Heart right ventricle (tissue), 16 donors: Measurements from ENCODE around the gene CD55. TPM values are rescaled to one million over a fixed set of nuclear protein-coding genes. Genes with fewer than 3 reads are reported as not detected.

Source experiments
- ATAC-seq, 8 donors: fragments of 200-7000 bp; cut with Tn5 transposase; one replicate each; pipeline ENCODE4 v1.9.1; 2020; ENCODE audit warnings: mild to moderate bottlenecking in 8 of 8, moderate library complexity in 8 of 8, moderate number of reproducible peaks in 1 of 8
- DNase-seq, 2 donors: peaks; one replicate each; pipeline ENCODE4 v3.0.0-alpha.2; 2020
- H3K27ac ChIP-seq, 10 donors: fragments of 200-600 bp; sonication (generic) in 2 of 10; one replicate each; pipeline versions ENCODE4 v1.5.0 to v1.8.0; 2020 to 2022; ENCODE audit warnings: mild to moderate bottlenecking in 3 of 10
- H3K27me3 ChIP-seq, 7 donors: fragments of 200-600 bp; one replicate each; pipeline ENCODE4 v1.8.0; 2021 to 2022; ENCODE audit warnings: mild to moderate bottlenecking in 2 of 7
- H3K36me3 ChIP-seq, 9 donors: fragments of 200-600 bp; sonication (generic) in 1 of 9; one replicate each; pipeline versions ENCODE4 v1.5.0 to v1.8.0; 2020 to 2022; ENCODE audit warnings: mild to moderate bottlenecking in 2 of 9
- H3K4me1 ChIP-seq, 9 donors: fragments of 200-600 bp; sonication (generic) in 1 of 9; one replicate each; pipeline versions ENCODE4 v1.5.0 to v1.8.0; 2020 to 2022; ENCODE audit warnings: mild to moderate bottlenecking in 4 of 9
- H3K4me3 ChIP-seq, 10 donors: fragments of 200-600 bp; sonication (generic) in 2 of 10; one replicate each; pipeline versions ENCODE4 v1.5.0 to v1.8.0; 2020 to 2022; ENCODE audit warnings: mild to moderate bottlenecking in 7 of 10, moderate library complexity in 2 of 10
- H3K9me3 ChIP-seq, 11 donors: fragments of 200-600 bp in 10 of 11; sonication (generic) in 2 of 11; one replicate each; pipeline versions ENCODE4 v1.5.0 to v1.8.0; 2013 to 2022; ENCODE audit warnings: mild to moderate bottlenecking in 2 of 11, control low read depth in 1 of 11, moderate library complexity in 1 of 11
- WGBS, 2 donors: extraction: QIAGEN DNeasy Blood & Tissue Kit; methylation state at CpG; one replicate each; pipeline ENCODE4 v1.1.7; 2013; ENCODE audit warnings: inconsistent platforms in 1 of 2; 5-methylcytosine and 5-hydroxymethylcytosine counted together
- intact Hi-C, 10 donors: fragments of 100-400 bp; cut with DNase I; formaldehyde crosslinking; loops; one replicate each; pipeline versions ENCODE4 v1.11.1 to v1.14.2; 2022
- polyA plus RNA-seq, 2 donors: library from polyadenylated mRNA; stranded (reverse); fragments of 200-250 nt; gene quantifications; one replicate each; pipeline ENCODE4 v1.2.3, GENCODE V29; 2013
- total RNA-seq, 10 donors: library from RNA; stranded (reverse); fragmentation: NEBNext Ultra II Directional in 3 of 10; extraction: Animal tissue kit (Norgen Biotek cat#: 25700) in 3 of 10; gene quantifications; one replicate each; pipeline versions ENCODE4 v1.2.1 to v1.2.4, GENCODE V29; 2021 to 2023
- TF ChIP-seq, protein P1 (sequence below), 9 donors: fragments of 200-600 bp; sonication (generic) in 2 of 9; IDR thresholded peaks; one replicate each; pipeline versions ENCODE4 v1.5.0 to v1.8.0; 2021 to 2022; ENCODE audit warnings: antibody characterized with exemption in 9 of 9, mild to moderate bottlenecking in 5 of 9, moderate library complexity in 1 of 9
- donor health status: Arrhythmogenic right ventricular cardiomyopathy.
- donor health status: ischemic (EF 13 %, LVEDD 7.1; RV severe dilation, severe dysfunction).
- donor health status: healthy with polysubstance abuse.
- donor health status: DM: no; HTN: yes; CAD: no.
- donor health status: DM: no; HTN: no; CAD: no.
- donor health status: ischemic (EF 25% LVEDD 6.9; RV normal size, moderate dysfunction).
- donor health status: ischemic (EF 25% LVEDD 5.7; RV mildly dilated, moderate dysfunction).
- donor health status: healthy.
- donor health status: DM: yes; HTN: yes; CAD: no.
- donor health status: Ischemic cardiomyopathy.
- donor health status: ischemic (EF 35%, LVEDD 5.7; RV mildly dilated, moderate dysfunction).
- donor health status: nonischemic (EF 11% LVEDD 7.7; RV severe dilation, severe dysfunction).
- donor health status: DM: yes; HTN: yes; CAD: no.
- donor health status: PGD.
- donor health status: ischemic (EF 29% LVEDD 5.4; RV normal size, mild dysfunction).
- donor health status: nonischemic (EF 23%, LVEDD 6.1; RV moderate dilation, normal function).

Gene CD55
- total and polyA plus RNA-seq, 12 donors: 25.3 to 132 (median 81.4) TPM

GRCh38 chr1:207396168-207396746 lies 74.8 kb downstream of the CD55 start:
- no peaks in the 10 kb centered on the region for H3K9me3 ChIP-seq
- no peaks in the 10 kb centered on the region for H3K36me3 ChIP-seq
- H3K27ac ChIP-seq: no peak overlapping the region
- intact Hi-C loops: loop anchor here in 1 of 10 donors (5.0 kb wide), 1 partner anchor 309 kb away; the partner anchor contains the start of gene C4BPB
- TF ChIP-seq, protein P1, sequence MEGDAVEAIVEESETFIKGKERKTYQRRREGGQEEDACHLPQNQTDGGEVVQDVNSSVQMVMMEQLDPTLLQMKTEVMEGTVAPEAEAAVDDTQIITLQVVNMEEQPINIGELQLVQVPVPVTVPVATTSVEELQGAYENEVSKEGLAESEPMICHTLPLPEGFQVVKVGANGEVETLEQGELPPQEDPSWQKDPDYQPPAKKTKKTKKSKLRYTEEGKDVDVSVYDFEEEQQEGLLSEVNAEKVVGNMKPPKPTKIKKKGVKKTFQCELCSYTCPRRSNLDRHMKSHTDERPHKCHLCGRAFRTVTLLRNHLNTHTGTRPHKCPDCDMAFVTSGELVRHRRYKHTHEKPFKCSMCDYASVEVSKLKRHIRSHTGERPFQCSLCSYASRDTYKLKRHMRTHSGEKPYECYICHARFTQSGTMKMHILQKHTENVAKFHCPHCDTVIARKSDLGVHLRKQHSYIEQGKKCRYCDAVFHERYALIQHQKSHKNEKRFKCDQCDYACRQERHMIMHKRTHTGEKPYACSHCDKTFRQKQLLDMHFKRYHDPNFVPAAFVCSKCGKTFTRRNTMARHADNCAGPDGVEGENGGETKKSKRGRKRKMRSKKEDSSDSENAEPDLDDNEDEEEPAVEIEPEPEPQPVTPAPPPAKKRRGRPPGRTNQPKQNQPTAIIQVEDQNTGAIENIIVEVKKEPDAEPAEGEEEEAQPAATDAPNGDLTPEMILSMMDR (IDR thresholded peaks at IDR 0.05): no peak
- ATAC-seq: no peak
- H3K4me3 ChIP-seq: no peak overlapping the region
- no peaks in the 10 kb centered on the region for H3K4me1 ChIP-seq
- no peaks in the 10 kb centered on the region for H3K27me3 ChIP-seq
- DNase-seq: no peak
- 76 to 85% methylated on average over 3 of the region's 3 CpGs for WGBS, 2 donors

DNA sequence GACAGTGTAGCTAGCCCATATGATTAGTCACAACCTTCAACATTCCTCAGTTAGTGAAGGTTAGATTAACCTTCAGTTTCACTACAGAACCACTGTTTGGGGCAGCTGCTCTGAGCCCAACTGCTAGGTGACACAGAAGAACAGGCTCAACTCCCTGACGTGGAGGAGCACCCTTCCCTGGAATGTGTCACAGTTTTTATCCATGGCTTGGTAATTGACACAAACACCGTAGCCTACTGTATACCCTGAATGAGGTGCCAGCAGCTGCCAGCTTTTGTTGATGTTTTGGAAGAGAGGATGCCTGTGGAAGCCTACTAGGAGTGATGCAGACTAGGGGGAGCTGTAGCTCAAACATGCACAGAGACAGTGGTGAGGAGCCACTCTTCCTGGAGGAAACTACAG lies 76.0 kb downstream of the CD55 start:
- Histone ChIP-seq H3K4me3 (no peak overlapping the region), H3K36me3 (no peaks in the 10 kb centered on the region), H3K27ac (no peak overlapping the region), H3K4me1 (no peaks in the 10 kb centered on the region), H3K9me3 (no peaks in the 10 kb centered on the region), H3K27me3 (no peaks in the 10 kb centered on the region)
- 40% methylated on average over 2 of the region's 2 CpGs for WGBS, 2 donors
- no peak for DNase-seq
- intact Hi-C loops: loop anchor here in 1 of 10 donors (5.0 kb wide), 1 partner anchor 310 kb away; the partner anchor contains the start of gene C4BPB
- TF ChIP-seq, protein P1 (IDR thresholded peaks at IDR 0.05): no peak
- ATAC-seq: no peak

DNA sequence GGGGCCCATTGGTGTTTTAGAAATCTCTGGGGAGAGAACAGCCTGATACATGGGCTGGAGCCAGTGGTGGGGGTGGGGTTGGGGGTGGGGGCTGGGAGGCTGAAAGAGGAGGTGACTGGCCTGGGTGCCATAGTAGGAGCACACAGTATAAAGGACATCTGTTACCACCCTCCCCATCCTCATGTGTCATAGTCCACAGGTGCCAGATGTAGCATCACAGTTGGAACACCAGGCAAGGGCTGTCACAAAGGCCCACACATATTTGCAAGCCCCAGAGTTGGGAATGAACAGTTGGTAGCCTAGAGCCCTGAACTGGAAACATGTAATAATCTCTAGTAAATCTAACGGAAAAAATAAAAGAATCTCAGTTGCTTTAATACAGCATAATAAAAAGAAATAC lies 77.5 kb downstream of the CD55 start:
- Histone ChIP-seq H3K9me3 (no peaks in the 10 kb centered on the region), H3K36me3 (no peaks in the 10 kb centered on the region), H3K4me1 (no peaks in the 10 kb centered on the region), H3K4me3 (no peak overlapping the region), H3K27me3 (no peaks in the 10 kb centered on the region), H3K27ac (no peak overlapping the region)
- DNase-seq (no peak), ATAC-seq (no peak)
- 92 to 97% methylated on average over 1 of the region's 1 CpG for WGBS, 2 donors
- intact Hi-C loops: loop anchor here in 2 of 10 donors (2.0 to 5.0 kb wide), 2 partner anchors 46 to 312 kb away; partner anchors contain the start of gene C4BPB (in 1 of the 2)
- TF ChIP-seq, protein P1 (IDR thresholded peaks at IDR 0.05): no peak

DNA sequence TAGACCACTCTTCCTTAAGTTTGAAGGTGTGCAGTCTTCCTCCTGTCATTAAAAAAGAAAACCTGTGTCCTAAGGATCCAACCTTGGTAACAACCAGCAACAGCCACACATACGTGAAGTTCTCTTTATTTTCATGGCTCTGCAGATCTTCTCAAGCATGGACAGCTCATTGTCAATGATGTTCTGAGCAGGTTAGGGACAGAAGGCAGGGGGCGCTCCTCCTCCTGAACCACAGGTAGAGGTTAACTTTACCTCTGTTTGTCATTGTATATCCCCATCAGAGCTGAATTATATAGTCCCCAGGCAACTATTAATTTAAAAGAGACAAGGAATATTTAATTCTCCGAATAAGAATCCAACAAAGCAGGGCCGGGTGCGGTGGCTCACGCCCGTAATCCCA lies 80.1 kb downstream of the CD55 start:
- intact Hi-C loops: loop anchor here in 7 of 10 donors (5.0 to 10.0 kb wide), 5 partner anchors 144 to 319 kb away; no protein-coding TSS in a partner anchor
- no peak for DNase-seq

More for the DNA sequence above, 80.1 kb downstream of the CD55 start:
- no peaks in the 10 kb centered on the region for H3K9me3 ChIP-seq
- H3K36me3 ChIP-seq: no peaks in the 10 kb centered on the region
- ATAC-seq: no peak
- no peak overlapping the region for H3K27ac ChIP-seq
- no peaks in the 10 kb centered on the region for H3K27me3 ChIP-seq
- WGBS, 2 donors: 96 to 97% methylated on average over 7 of the region's 7 CpGs
- H3K4me1 ChIP-seq: peaks cover 0 to 2% (median 0%) of the 10 kb centered on the region in 9 donors
- TF ChIP-seq, protein P1 (IDR thresholded peaks at IDR 0.05): no peak
- H3K4me3 ChIP-seq: no peak overlapping the region
